ENCODE results near the gene ARL15. TPM values are rescaled to one million over a fixed set of nuclear protein-coding genes. Genes with fewer than 3 reads are reported as not detected.
"Not testable (repeated sequence)": the region's sequence is repeated elsewhere in the genome, so short reads cannot be mapped to it uniquely, and the experiment has no call there.

The ARL15 gene
- 20.2 TPM for total RNA-seq (ENCODE audit: insufficient read depth, low replicate concordance)

GRCh38 chr5:54310433-54311175 is at the start of gene ARL15:
ARL15 (minus strand) TSS chr5:54310573.
- DNase-seq (ENCODE audit: low spot score) = peak; percentile 99

GRCh38 chr5:54360089-54360488 is 49.7 kb upstream of the ARL15 start:
- DNase-seq (ENCODE audit: low spot score) = peak; percentile 28

- peak; percentile 35 for DNase-seq (ENCODE audit: low spot score)
Observed at GRCh38 chr5:54357408-54358058, 47.2 kb upstream of the ARL15 start.

- DNase-seq (ENCODE audit: low spot score) = not testable (repeated sequence)
Observed at GRCh38 chr5:54353933-54354564, 43.7 kb upstream of the ARL15 start.

GRCh38 chr5:54352580-54352979 is 42.2 kb upstream of the ARL15 start:
- DNase-seq (ENCODE audit: low spot score) = not testable (repeated sequence)

GRCh38 chr5:54347221-54347865 is 37.0 kb upstream of the ARL15 start:
- DNase-seq (ENCODE audit: low spot score) = no peak

GRCh38 chr5:54344653-54345052 is 34.3 kb upstream of the ARL15 start:
- DNase-seq (ENCODE audit: low spot score) = no peak

- DNase-seq (ENCODE audit: low spot score) = no peak
Observed at GRCh38 chr5:54341971-54342370, 31.6 kb upstream of the ARL15 start.

- DNase-seq (ENCODE audit: low spot score) = no peak
Observed at GRCh38 chr5:54337523-54337922, 27.1 kb upstream of the ARL15 start.

- DNase-seq (ENCODE audit: low spot score) = no peak
Observed at GRCh38 chr5:54332720-54333119, 22.3 kb upstream of the ARL15 start.

GRCh38 chr5:54329731-54330709 is 19.6 kb upstream of the ARL15 start:
- DNase-seq (ENCODE audit: low spot score) = peak; percentile 13

GRCh38 chr5:54326662-54327270 is 16.4 kb upstream of the ARL15 start:
- DNase-seq (ENCODE audit: low spot score) = no peak

- no peak for DNase-seq (ENCODE audit: low spot score)
Observed at GRCh38 chr5:54325610-54326311, 15.4 kb upstream of the ARL15 start.

- no peak for DNase-seq (ENCODE audit: low spot score)
Observed at GRCh38 chr5:54325272-54325609, 14.9 kb upstream of the ARL15 start.

GRCh38 chr5:54324651-54325271 is 14.4 kb upstream of the ARL15 start:
- DNase-seq (ENCODE audit: low spot score) = no peak

GRCh38 chr5:54323495-54323894 is 13.1 kb upstream of the ARL15 start:
- no peak for DNase-seq (ENCODE audit: low spot score)

GRCh38 chr5:54320256-54320655 is 9.9 kb upstream of the ARL15 start:
- DNase-seq (ENCODE audit: low spot score) = no peak

GRCh38 chr5:54317511-54318260 is 7.3 kb upstream of the ARL15 start:
- DNase-seq (ENCODE audit: low spot score) = no peak
